HepG2 (cell line): ENCODE results near the gene HHATL. TPM values are rescaled to one million over a fixed set of nuclear protein-coding genes. Genes with fewer than 3 reads are reported as not detected.
A peak's percentile ranks its signal among the peaks of the same experiment; 100 is the strongest.

Source experiments
- CC2D1A ChIP-seq: sonication (generic); formaldehyde crosslinking; IDR thresholded peaks from 2 replicates; pipeline ENCODE4 v1.8.1; 2023; ENCODE audit warnings: mild to moderate bottlenecking, missing genetic modification reagents
- GATA4 ChIP-seq: sonication (generic); IDR thresholded peaks from 2 replicates; pipeline ENCODE4 v1.6.1; 2016; ENCODE audit warnings: antibody characterized with exemption, low read depth, borderline replicate concordance
- GMEB2 ChIP-seq: IDR thresholded peaks from 2 replicates; pipeline ENCODE4 v1.6.1; 2016; ENCODE audit warnings: missing biosample characterization, missing genetic modification reagents, low read depth
- KDM1A ChIP-seq: IDR thresholded peaks from 2 replicates; pipeline ENCODE4 v1.6.1; 2016; ENCODE audit warnings: missing compliant biosample characterization
- KDM5B ChIP-seq: sonication (generic); formaldehyde crosslinking; IDR thresholded peaks from 2 replicates; pipeline ENCODE4 v1.4.0; 2020; ENCODE audit warnings: missing genetic modification reagents, mild to moderate bottlenecking, borderline replicate concordance
- KDM6A ChIP-seq: IDR thresholded peaks from 2 replicates; pipeline ENCODE4 v1.6.1; 2016; ENCODE audit warnings: low read depth
- MAFG ChIP-seq: sonication (generic); formaldehyde crosslinking; IDR thresholded peaks from 2 replicates; pipeline ENCODE4 v1.5.1; 2020; ENCODE audit warnings: mild to moderate bottlenecking, missing genetic modification reagents
- NR2C2 ChIP-seq: sonication (generic); formaldehyde crosslinking; IDR thresholded peaks from 2 replicates; pipeline ENCODE4 v1.4.0; 2020; ENCODE audit warnings: missing genetic modification reagents, mild to moderate bottlenecking, moderate library complexity, borderline replicate concordance
- SNRNP70 ChIP-seq: fragments of 200-400 bp; formaldehyde crosslinking; IDR thresholded peaks from 2 replicates; pipeline ENCODE4 v1.6.1; 2017; ENCODE audit warnings: mild to moderate bottlenecking, low read depth, low read length, moderate library complexity
- SYNCRIP ChIP-seq: fragments of 200-400 bp; formaldehyde crosslinking; IDR thresholded peaks from 2 replicates; pipeline ENCODE4 v1.6.1; 2018; ENCODE audit warnings: mild to moderate bottlenecking, low read depth, low read length; ENCODE audit not compliant: insufficient read depth
- TARDBP ChIP-seq: sonication (generic); formaldehyde crosslinking; IDR thresholded peaks from 2 replicates; pipeline ENCODE4 v1.8.0; 2022; ENCODE audit warnings: mild to moderate bottlenecking, missing genetic modification reagents
- TCF7L2 ChIP-seq: IDR thresholded peaks from 2 replicates; pipeline ENCODE4 v1.6.1; 2011; ENCODE audit warnings: mild to moderate bottlenecking, low read depth, low read length, moderate library complexity
- TEAD2 ChIP-seq: sonication (generic); formaldehyde crosslinking; IDR thresholded peaks from 2 replicates; pipeline ENCODE4 v1.9.0; 2021; ENCODE audit warnings: missing genetic modification reagents
- TP53 ChIP-seq: sonication (generic); formaldehyde crosslinking; conservative IDR thresholded peaks from 2 replicates; pipeline ENCODE4 v1.4.0; 2020; ENCODE audit warnings: missing genetic modification reagents
- TSC22D2 ChIP-seq: sonication (generic); formaldehyde crosslinking; IDR thresholded peaks from 2 replicates; pipeline ENCODE4 v1.5.1; 2020; ENCODE audit warnings: missing genetic modification reagents, mild to moderate bottlenecking, borderline replicate concordance
- YEATS2 ChIP-seq: sonication (generic); formaldehyde crosslinking; IDR thresholded peaks from 2 replicates; pipeline ENCODE4 v1.4.0; 2020; ENCODE audit warnings: missing genetic modification reagents, borderline replicate concordance
- ZNF24 ChIP-seq: fragments of 450-650 bp; IDR thresholded peaks from 2 replicates; pipeline ENCODE4 v1.6.1; 2017; ENCODE audit warnings: antibody characterized with exemption, mild to moderate bottlenecking
- ZNF331 ChIP-seq: sonication (generic); formaldehyde crosslinking; IDR thresholded peaks from 2 replicates; pipeline ENCODE4 v1.4.0; 2020; ENCODE audit warnings: missing genetic modification reagents
- ZNF337 ChIP-seq: sonication (generic); formaldehyde crosslinking; IDR thresholded peaks from 2 replicates; pipeline ENCODE4 v1.5.1; 2020; ENCODE audit warnings: missing genetic modification reagents, low read depth, mild to moderate bottlenecking, borderline replicate concordance
- ZNF432 ChIP-seq: sonication (generic); formaldehyde crosslinking; IDR thresholded peaks from 2 replicates; pipeline ENCODE4 v1.5.0; 2020; ENCODE audit warnings: missing genetic modification reagents, mild to moderate bottlenecking, borderline replicate concordance
- ZNF773 ChIP-seq: sonication (generic); formaldehyde crosslinking; IDR thresholded peaks from 2 replicates; pipeline ENCODE4 v1.4.0; 2020; ENCODE audit warnings: missing genetic modification reagents, borderline replicate concordance
- ZNF781 ChIP-seq: sonication (generic); formaldehyde crosslinking; IDR thresholded peaks from 2 replicates; pipeline ENCODE4 v1.5.1; 2020; ENCODE audit warnings: borderline replicate concordance, mild to moderate bottlenecking, missing genetic modification reagents; ENCODE audit errors: not compliant biosample characterization
- ZNF883 ChIP-seq: sonication (generic); formaldehyde crosslinking; IDR thresholded peaks from 2 replicates; pipeline ENCODE4 v1.5.1; 2020; ENCODE audit warnings: mild to moderate bottlenecking, missing genetic modification reagents; ENCODE audit errors: not compliant biosample characterization
- polyA plus RNA-seq, 8 experiments: library from polyadenylated mRNA; depleted of rRNA in 3 of 8; stranded (reverse) in 7 of 8; unstranded in 1 of 8; fragments of >200 nt; fragmentation: Illumina TruSeq in 4 of 8; extraction: Trizol in 4 of 8; gene quantifications; 2 replicates each; pipeline versions ENCODE4 v1.2.1 to v1.2.3, GENCODE V29; 2011 to 2016; ENCODE audit warnings: low read depth in 4 of 8, missing spikeins in 1 of 8, mixed read lengths in 1 of 8; ENCODE audit not compliant: insufficient read depth in 1 of 8
- total RNA-seq, 5 experiments: library from RNA; depleted of rRNA; stranded (reverse); fragments of >200 nt; fragmentation: Illumina TruSeq; extraction: Trizol; gene quantifications; 2 replicates each; pipeline ENCODE4 v1.2.3, GENCODE V29; 2016; ENCODE audit warnings: low read depth in 1 of 5
- TF ChIP-seq, protein P1 (sequence below): sonication (generic); formaldehyde crosslinking; IDR thresholded peaks from 2 replicates; pipeline ENCODE4 v1.5.0; 2020; ENCODE audit warnings: mild to moderate bottlenecking, missing genetic modification reagents

Gene HHATL
- total and polyA plus RNA-seq, 2 of the 13 experiments (the other 11 are each of a cell fraction or from before 2014, with no cell fraction given): 0.26 TPM; not detected in 1

DNA sequence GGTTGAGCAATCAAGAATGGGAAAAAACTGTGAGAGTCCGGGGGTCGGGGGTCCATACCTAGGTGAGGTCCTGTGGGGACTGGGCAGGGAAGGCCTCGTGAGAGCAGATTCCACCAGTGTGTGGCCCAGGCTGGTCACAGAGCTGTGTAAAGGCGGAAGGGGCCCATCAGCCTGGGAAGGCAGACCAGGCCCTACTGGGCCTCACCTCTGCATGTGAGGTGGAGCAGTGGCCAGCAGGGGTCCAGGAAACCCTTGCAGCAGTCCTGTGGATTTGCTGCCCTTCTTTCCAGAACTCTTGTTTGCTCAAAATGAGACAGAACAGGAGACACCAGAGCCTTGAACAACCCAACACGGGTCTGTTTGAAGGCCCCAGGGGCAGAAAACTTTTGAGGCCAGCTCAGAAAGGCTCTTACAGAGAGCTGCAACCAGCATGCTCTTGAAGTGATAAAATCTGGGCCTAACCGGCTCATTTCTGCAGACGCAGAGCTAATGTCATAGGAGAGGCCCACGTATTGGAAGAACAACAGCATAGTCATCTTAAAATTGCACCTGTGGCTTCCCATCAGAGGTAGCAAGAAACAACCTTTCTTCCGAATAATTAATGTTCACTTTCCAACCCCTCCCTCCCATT is 30.3 kb upstream of the HHATL start (continued):
- TF ChIP-seq KDM1A (CRISPR knock-in tag): no peak
- no peak for TF ChIP-seq TSC22D2 (CRISPR knock-in tag)
- TF ChIP-seq SNRNP70: no peak
- no peak for TF ChIP-seq ZNF337 (CRISPR knock-in tag)
- no peak for TF ChIP-seq GMEB2 (CRISPR knock-in tag)
- no peak for TF ChIP-seq NR2C2 (CRISPR knock-in tag)
- no peak for TF ChIP-seq ZNF24
- TF ChIP-seq TCF7L2: no peak
- TF ChIP-seq, protein P1, sequence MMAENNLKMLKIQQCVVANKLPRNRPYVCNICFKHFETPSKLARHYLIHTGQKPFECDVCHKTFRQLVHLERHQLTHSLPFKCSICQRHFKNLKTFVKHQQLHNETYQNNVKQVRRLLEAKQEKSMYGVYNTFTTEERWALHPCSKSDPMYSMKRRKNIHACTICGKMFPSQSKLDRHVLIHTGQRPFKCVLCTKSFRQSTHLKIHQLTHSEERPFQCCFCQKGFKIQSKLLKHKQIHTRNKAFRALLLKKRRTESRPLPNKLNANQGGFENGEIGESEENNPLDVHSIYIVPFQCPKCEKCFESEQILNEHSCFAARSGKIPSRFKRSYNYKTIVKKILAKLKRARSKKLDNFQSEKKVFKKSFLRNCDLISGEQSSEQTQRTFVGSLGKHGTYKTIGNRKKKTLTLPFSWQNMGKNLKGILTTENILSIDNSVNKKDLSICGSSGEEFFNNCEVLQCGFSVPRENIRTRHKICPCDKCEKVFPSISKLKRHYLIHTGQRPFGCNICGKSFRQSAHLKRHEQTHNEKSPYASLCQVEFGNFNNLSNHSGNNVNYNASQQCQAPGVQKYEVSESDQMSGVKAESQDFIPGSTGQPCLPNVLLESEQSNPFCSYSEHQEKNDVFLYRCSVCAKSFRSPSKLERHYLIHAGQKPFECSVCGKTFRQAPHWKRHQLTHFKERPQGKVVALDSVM (CRISPR knock-in tag): no peak; the same call in 1 of the 2 replicates
- TF ChIP-seq TP53 (CRISPR knock-in tag): no peak
- peak; percentile 40 for TF ChIP-seq ZNF331 (CRISPR knock-in tag)
- TF ChIP-seq KDM6A: no peak
- no peak for TF ChIP-seq GATA4
- TF ChIP-seq ZNF432 (CRISPR knock-in tag): no peak
- TF ChIP-seq KDM5B (CRISPR knock-in tag): no peak; the same call in 1 of the 2 replicates
- TF ChIP-seq TARDBP (CRISPR knock-in tag): no peak; the same call in 1 of the 2 replicates
- TF ChIP-seq MAFG: no peak
- TF ChIP-seq ZNF773 (CRISPR knock-in tag): no peak; the same call in 1 of the 2 replicates
- peak; percentile 15 for TF ChIP-seq ZNF781 (CRISPR knock-in tag)
- no peak for TF ChIP-seq CC2D1A (CRISPR knock-in tag)
- no peak for TF ChIP-seq TEAD2 (CRISPR knock-in tag)
- TF ChIP-seq SYNCRIP: no peak
- no peak for TF ChIP-seq ZNF883 (CRISPR knock-in tag)
- TF ChIP-seq YEATS2 (CRISPR knock-in tag): no peak; the same call in 1 of the 2 replicates
